ENCODE results near the gene WDR27. TPM values are rescaled to one million over a fixed set of nuclear protein-coding genes. Genes with fewer than 3 reads are reported as not detected.

WDR27 gene
- polyA plus RNA-seq, 1 donor from 2014 or later: 35.8 TPM

DNA sequence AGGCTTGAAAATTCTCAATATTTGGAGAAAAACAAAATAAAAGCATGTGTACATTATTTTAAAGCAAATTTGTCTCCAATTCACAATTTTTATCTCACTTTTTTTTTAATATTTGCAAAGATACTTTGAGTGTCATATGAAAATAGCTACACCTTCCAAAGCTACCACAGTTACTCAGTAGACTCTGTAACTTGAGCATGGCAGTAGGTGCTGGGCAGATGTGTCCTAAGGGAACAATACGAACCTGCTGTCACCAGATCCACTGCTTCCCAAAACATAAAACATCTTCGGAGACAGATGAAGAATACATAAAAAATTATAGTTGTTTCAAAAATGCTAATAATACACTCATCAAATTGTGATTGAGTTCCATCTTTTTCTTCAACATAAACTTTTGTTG is 10.6 kb downstream of the WDR27 start:
- Histone ChIP-seq H3K4me3 (ENCODE audit: low read length) (no peak overlapping the region), H3K36me3 (ENCODE audit: insufficient read depth, low read length) (peaks cover 8% of the 10 kb centered on the region), H3K27ac (ENCODE audit: low read length) (no peak overlapping the region), H3K27me3 (ENCODE audit: insufficient read depth, low read depth, low read length) (no peaks in the 10 kb centered on the region), H4K20me1 (ENCODE audit: insufficient read depth) (no peaks in the 10 kb centered on the region), H3K4me2 (ENCODE audit: low read length) (no peak overlapping the region), H3K79me2 (replicated peaks; ENCODE audit: insufficient read depth, low read length) (no peaks in the 10 kb centered on the region), H2AFZ (ENCODE audit: low read depth, low read length) (no peak overlapping the region), H3F3A (ENCODE audit: insufficient read depth, low read length, poor library complexity, severe bottlenecking) (no peaks in the 10 kb centered on the region), H3K9ac (ENCODE audit: low read length) (no peak overlapping the region), H3K9me3 (ENCODE audit: low read length) (peaks cover 3% of the 10 kb centered on the region), H3K9me2 (ENCODE audit: insufficient read depth, low read length) (no peaks in the 10 kb centered on the region)
- TF ChIP-seq EZH2 (IDR thresholded peaks at IDR 0.05; ENCODE audit: borderline replicate concordance, insufficient read depth, low read length, poor library complexity, severe bottlenecking) (no peak), EP300 (conservative IDR thresholded peaks at IDR 0.05; ENCODE audit: poor library complexity, severe bottlenecking) (no peak), POLR2AphosphoS5 (IDR thresholded peaks at IDR 0.05) (no peak), SMC3 (conservative IDR thresholded peaks at IDR 0.05; ENCODE audit: poor library complexity) (no peak), REST (IDR thresholded peaks at IDR 0.05; ENCODE audit: borderline replicate concordance) (no peak), TAF1 (IDR thresholded peaks at IDR 0.05; ENCODE audit: low read depth) (no peak), MXI1 (conservative IDR thresholded peaks at IDR 0.05; ENCODE audit: poor library complexity, severe bottlenecking) (no peak), RAD21 (conservative IDR thresholded peaks at IDR 0.05) (no peak)
- TF ChIP-seq, protein P1, sequence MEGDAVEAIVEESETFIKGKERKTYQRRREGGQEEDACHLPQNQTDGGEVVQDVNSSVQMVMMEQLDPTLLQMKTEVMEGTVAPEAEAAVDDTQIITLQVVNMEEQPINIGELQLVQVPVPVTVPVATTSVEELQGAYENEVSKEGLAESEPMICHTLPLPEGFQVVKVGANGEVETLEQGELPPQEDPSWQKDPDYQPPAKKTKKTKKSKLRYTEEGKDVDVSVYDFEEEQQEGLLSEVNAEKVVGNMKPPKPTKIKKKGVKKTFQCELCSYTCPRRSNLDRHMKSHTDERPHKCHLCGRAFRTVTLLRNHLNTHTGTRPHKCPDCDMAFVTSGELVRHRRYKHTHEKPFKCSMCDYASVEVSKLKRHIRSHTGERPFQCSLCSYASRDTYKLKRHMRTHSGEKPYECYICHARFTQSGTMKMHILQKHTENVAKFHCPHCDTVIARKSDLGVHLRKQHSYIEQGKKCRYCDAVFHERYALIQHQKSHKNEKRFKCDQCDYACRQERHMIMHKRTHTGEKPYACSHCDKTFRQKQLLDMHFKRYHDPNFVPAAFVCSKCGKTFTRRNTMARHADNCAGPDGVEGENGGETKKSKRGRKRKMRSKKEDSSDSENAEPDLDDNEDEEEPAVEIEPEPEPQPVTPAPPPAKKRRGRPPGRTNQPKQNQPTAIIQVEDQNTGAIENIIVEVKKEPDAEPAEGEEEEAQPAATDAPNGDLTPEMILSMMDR (IDR thresholded peaks at IDR 0.05; ENCODE audit: poor library complexity, severe bottlenecking): no peak

- Histone ChIP-seq H3K27ac (ENCODE audit: low read length) (no peak overlapping the region), H3K36me3 (ENCODE audit: insufficient read depth, low read length) (peaks cover 8% of the 10 kb centered on the region), H4K20me1 (ENCODE audit: insufficient read depth) (no peaks in the 10 kb centered on the region), H3K9ac (ENCODE audit: low read length) (no peak overlapping the region), H3K4me2 (ENCODE audit: low read length) (no peak overlapping the region), H3K9me2 (ENCODE audit: insufficient read depth, low read length) (no peaks in the 10 kb centered on the region), H3K79me2 (replicated peaks; ENCODE audit: insufficient read depth, low read length) (no peaks in the 10 kb centered on the region), H3K9me3 (ENCODE audit: low read length) (peaks cover 3% of the 10 kb centered on the region), H2AFZ (ENCODE audit: low read depth, low read length) (no peak overlapping the region), H3K4me3 (ENCODE audit: low read length) (no peak overlapping the region), H3F3A (ENCODE audit: insufficient read depth, low read length, poor library complexity, severe bottlenecking) (no peaks in the 10 kb centered on the region), H3K27me3 (ENCODE audit: insufficient read depth, low read depth, low read length) (no peaks in the 10 kb centered on the region)
- TF ChIP-seq POLR2AphosphoS5 (IDR thresholded peaks at IDR 0.05) (no peak), MXI1 (conservative IDR thresholded peaks at IDR 0.05; ENCODE audit: poor library complexity, severe bottlenecking) (no peak), REST (IDR thresholded peaks at IDR 0.05; ENCODE audit: borderline replicate concordance) (no peak), EZH2 (IDR thresholded peaks at IDR 0.05; ENCODE audit: borderline replicate concordance, insufficient read depth, low read length, poor library complexity, severe bottlenecking) (no peak), EP300 (conservative IDR thresholded peaks at IDR 0.05; ENCODE audit: poor library complexity, severe bottlenecking) (no peak), SMC3 (conservative IDR thresholded peaks at IDR 0.05; ENCODE audit: poor library complexity) (no peak), RAD21 (conservative IDR thresholded peaks at IDR 0.05) (no peak), TAF1 (IDR thresholded peaks at IDR 0.05; ENCODE audit: low read depth) (no peak)
- TF ChIP-seq, protein P1 (IDR thresholded peaks at IDR 0.05; ENCODE audit: poor library complexity, severe bottlenecking): no peak
Observed at GRCh38 chr6:169689287-169689686, 12.5 kb downstream of the WDR27 start.

Data from neural cell (in vitro differentiated cells).